HepG2 (cell line): Measurements from ENCODE around the gene C3orf62. TPM values are rescaled to one million over a fixed set of nuclear protein-coding genes. Genes with fewer than 3 reads are reported as not detected.

Experiments
- ATF2 ChIP-seq: sonication (generic); formaldehyde crosslinking; IDR thresholded peaks from 2 replicates; pipeline ENCODE4 v1.4.0; 2020; ENCODE audit warnings: missing genetic modification reagents
- CBX5 ChIP-seq: sonication (generic); formaldehyde crosslinking; IDR thresholded peaks from 2 replicates; pipeline ENCODE4 v1.4.0; 2020; ENCODE audit warnings: missing genetic modification reagents, borderline replicate concordance
- EHMT2 ChIP-seq: fragments of 200-600 bp; sonication (generic); IDR thresholded peaks from 2 replicates; pipeline ENCODE4 v1.7.0; 2017; ENCODE audit warnings: antibody characterized with exemption, low read depth, low read length, borderline replicate concordance
- HNF4G ChIP-seq, 2 experiments: sonication (generic) in 1 of 2; formaldehyde crosslinking in 1 of 2; IDR thresholded peaks; 2 replicates each; pipeline versions ENCODE4 v1.4.0 to v1.6.1; 2011 to 2020; ENCODE audit warnings: borderline replicate concordance in 2 of 2, low read depth in 2 of 2, mild to moderate bottlenecking in 2 of 2, low read length in 1 of 2, missing genetic modification reagents in 1 of 2, moderate library complexity in 1 of 2
- IKZF1 ChIP-seq: fragments of 450-650 bp; IDR thresholded peaks from 2 replicates; pipeline ENCODE4 v1.7.1; 2016
- NR2F6 ChIP-seq, 2 experiments: IDR thresholded peaks; 2 replicates each; pipeline ENCODE4 v1.6.1; 2016; ENCODE audit warnings: antibody characterized with exemption in 1 of 2, mild to moderate bottlenecking in 1 of 2
- RARA ChIP-seq: IDR thresholded peaks from 2 replicates; pipeline ENCODE4 v1.6.1; 2016; ENCODE audit warnings: missing genetic modification reagents, missing compliant biosample characterization
- RXRA ChIP-seq: sonication (generic); formaldehyde crosslinking; IDR thresholded peaks from 2 replicates; pipeline ENCODE4 v1.5.1; 2020; ENCODE audit warnings: missing genetic modification reagents
- TAF1 ChIP-seq: sonication (generic); formaldehyde crosslinking; IDR thresholded peaks from 2 replicates; pipeline ENCODE4 v1.4.0; 2020; ENCODE audit warnings: missing genetic modification reagents
- TERF1 ChIP-seq: sonication (generic); formaldehyde crosslinking; IDR thresholded peaks from 2 replicates; pipeline ENCODE4 v1.8.0; 2022; ENCODE audit warnings: mild to moderate bottlenecking, missing genetic modification reagents, moderate library complexity
- ZBTB42 ChIP-seq: sonication (generic); formaldehyde crosslinking; IDR thresholded peaks from 2 replicates; pipeline ENCODE4 v1.5.0; 2020; ENCODE audit warnings: mild to moderate bottlenecking, missing genetic modification reagents
- ZNF382 ChIP-seq: sonication (generic); formaldehyde crosslinking; IDR thresholded peaks from 2 replicates; pipeline ENCODE4 v1.5.0; 2020; ENCODE audit warnings: missing genetic modification reagents, mild to moderate bottlenecking, borderline replicate concordance
- ZNF589 ChIP-seq: sonication (generic); formaldehyde crosslinking; conservative IDR thresholded peaks from 2 replicates; pipeline ENCODE4 v1.8.0; 2022; ENCODE audit warnings: mild to moderate bottlenecking, moderate library complexity, missing genetic modification reagents
- ZXDC ChIP-seq: sonication (generic); formaldehyde crosslinking; IDR thresholded peaks from 2 replicates; pipeline ENCODE4 v1.5.0; 2020; ENCODE audit warnings: mild to moderate bottlenecking, missing genetic modification reagents
- polyA plus RNA-seq, 8 experiments: library from polyadenylated mRNA; depleted of rRNA in 3 of 8; stranded (reverse) in 7 of 8; unstranded in 1 of 8; fragments of >200 nt; fragmentation: Illumina TruSeq in 4 of 8; extraction: Trizol in 4 of 8; gene quantifications; 2 replicates each; pipeline versions ENCODE4 v1.2.1 to v1.2.3, GENCODE V29; 2011 to 2016; ENCODE audit warnings: low read depth in 4 of 8, missing spikeins in 1 of 8, mixed read lengths in 1 of 8; ENCODE audit not compliant: insufficient read depth in 1 of 8
- total RNA-seq, 5 experiments: library from RNA; depleted of rRNA; stranded (reverse); fragments of >200 nt; fragmentation: Illumina TruSeq; extraction: Trizol; gene quantifications; 2 replicates each; pipeline ENCODE4 v1.2.3, GENCODE V29; 2016; ENCODE audit warnings: low read depth in 1 of 5
- TF ChIP-seq, protein P1 (sequence below): sonication (generic); formaldehyde crosslinking; conservative IDR thresholded peaks from 2 replicates; pipeline ENCODE4 v1.8.0; 2022; ENCODE audit warnings: missing genetic modification reagents
- TF ChIP-seq, protein P2 (sequence below): sonication (generic); formaldehyde crosslinking; IDR thresholded peaks from 2 replicates; pipeline ENCODE4 v1.4.0; 2020; ENCODE audit warnings: mild to moderate bottlenecking, missing genetic modification reagents
- TF ChIP-seq, protein P3 (sequence below): sonication (generic); formaldehyde crosslinking; conservative IDR thresholded peaks from 2 replicates; pipeline ENCODE4 v1.4.0; 2020; ENCODE audit warnings: mild to moderate bottlenecking, missing genetic modification reagents, moderate library complexity

C3orf62 gene
- total and polyA plus RNA-seq, 2 of the 13 experiments (the other 11 are each of a cell fraction or from before 2014, with no cell fraction given), result 1.6 to 3.9 TPM

GRCh38 chr3:49298511-49298910 is 21.5 kb upstream of the C3orf62 start (continued):
- TF ChIP-seq ZXDC (CRISPR knock-in tag) (no peak), NR2F6 (IDR thresholded peaks at IDR 0.05) (no peak), NR2F6 (CRISPR knock-in tag; IDR thresholded peaks at IDR 0.05) (peak; percentile 41; the same call in 1 of the 2 replicates), ZNF589 (CRISPR knock-in tag) (no peak), TERF1 (CRISPR knock-in tag) (no peak), ATF2 (CRISPR knock-in tag) (no peak), RARA (peak; percentile 62), TAF1 (CRISPR knock-in tag) (no peak), ZBTB42 (no peak), ZNF382 (CRISPR knock-in tag) (no peak), IKZF1 (no peak), HNF4G (IDR thresholded peaks at IDR 0.05; ENCODE audit: borderline replicate concordance, low read depth, low read length) (peak; percentile 16; the same call in 1 of the 2 replicates), HNF4G (CRISPR knock-in tag; IDR thresholded peaks at IDR 0.05; ENCODE audit: borderline replicate concordance, low read depth) (no peak), CBX5 (no peak), EHMT2 (no peak), RXRA (no peak; the same call in 1 of the 2 replicates)
- TF ChIP-seq, protein P1, sequence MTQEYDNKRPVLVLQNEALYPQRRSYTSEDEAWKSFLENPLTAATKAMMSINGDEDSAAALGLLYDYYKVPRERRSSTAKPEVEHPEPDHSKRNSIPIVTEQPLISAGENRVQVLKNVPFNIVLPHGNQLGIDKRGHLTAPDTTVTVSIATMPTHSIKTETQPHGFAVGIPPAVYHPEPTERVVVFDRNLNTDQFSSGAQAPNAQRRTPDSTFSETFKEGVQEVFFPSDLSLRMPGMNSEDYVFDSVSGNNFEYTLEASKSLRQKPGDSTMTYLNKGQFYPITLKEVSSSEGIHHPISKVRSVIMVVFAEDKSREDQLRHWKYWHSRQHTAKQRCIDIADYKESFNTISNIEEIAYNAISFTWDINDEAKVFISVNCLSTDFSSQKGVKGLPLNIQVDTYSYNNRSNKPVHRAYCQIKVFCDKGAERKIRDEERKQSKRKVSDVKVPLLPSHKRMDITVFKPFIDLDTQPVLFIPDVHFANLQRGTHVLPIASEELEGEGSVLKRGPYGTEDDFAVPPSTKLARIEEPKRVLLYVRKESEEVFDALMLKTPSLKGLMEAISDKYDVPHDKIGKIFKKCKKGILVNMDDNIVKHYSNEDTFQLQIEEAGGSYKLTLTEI (CRISPR knock-in tag), result no peak
- TF ChIP-seq, protein P2, sequence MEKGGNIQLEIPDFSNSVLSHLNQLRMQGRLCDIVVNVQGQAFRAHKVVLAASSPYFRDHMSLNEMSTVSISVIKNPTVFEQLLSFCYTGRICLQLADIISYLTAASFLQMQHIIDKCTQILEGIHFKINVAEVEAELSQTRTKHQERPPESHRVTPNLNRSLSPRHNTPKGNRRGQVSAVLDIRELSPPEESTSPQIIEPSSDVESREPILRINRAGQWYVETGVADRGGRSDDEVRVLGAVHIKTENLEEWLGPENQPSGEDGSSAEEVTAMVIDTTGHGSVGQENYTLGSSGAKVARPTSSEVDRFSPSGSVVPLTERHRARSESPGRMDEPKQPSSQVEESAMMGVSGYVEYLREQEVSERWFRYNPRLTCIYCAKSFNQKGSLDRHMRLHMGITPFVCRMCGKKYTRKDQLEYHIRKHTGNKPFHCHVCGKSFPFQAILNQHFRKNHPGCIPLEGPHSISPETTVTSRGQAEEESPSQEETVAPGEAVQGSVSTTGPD (CRISPR knock-in tag), result no peak
- TF ChIP-seq, protein P3, sequence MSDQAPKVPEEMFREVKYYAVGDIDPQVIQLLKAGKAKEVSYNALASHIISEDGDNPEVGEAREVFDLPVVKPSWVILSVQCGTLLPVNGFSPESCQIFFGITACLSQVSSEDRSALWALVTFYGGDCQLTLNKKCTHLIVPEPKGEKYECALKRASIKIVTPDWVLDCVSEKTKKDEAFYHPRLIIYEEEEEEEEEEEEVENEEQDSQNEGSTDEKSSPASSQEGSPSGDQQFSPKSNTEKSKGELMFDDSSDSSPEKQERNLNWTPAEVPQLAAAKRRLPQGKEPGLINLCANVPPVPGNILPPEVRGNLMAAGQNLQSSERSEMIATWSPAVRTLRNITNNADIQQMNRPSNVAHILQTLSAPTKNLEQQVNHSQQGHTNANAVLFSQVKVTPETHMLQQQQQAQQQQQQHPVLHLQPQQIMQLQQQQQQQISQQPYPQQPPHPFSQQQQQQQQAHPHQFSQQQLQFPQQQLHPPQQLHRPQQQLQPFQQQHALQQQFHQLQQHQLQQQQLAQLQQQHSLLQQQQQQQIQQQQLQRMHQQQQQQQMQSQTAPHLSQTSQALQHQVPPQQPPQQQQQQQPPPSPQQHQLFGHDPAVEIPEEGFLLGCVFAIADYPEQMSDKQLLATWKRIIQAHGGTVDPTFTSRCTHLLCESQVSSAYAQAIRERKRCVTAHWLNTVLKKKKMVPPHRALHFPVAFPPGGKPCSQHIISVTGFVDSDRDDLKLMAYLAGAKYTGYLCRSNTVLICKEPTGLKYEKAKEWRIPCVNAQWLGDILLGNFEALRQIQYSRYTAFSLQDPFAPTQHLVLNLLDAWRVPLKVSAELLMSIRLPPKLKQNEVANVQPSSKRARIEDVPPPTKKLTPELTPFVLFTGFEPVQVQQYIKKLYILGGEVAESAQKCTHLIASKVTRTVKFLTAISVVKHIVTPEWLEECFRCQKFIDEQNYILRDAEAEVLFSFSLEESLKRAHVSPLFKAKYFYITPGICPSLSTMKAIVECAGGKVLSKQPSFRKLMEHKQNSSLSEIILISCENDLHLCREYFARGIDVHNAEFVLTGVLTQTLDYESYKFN (CRISPR knock-in tag), result 0 out of 2 replicates have a peak, but pooled peaks have one; percentile 21
